SK-N-MC (cell line): ENCODE data around the gene CFAP90.

Source experiments
- EZH2 ChIP-seq: fragments of 200-600 bp; sonication (generic); IDR thresholded peaks from one replicate; pipeline ENCODE4 v1.6.1; 2017; ENCODE audit warnings: antibody characterized with exemption
- FOXP2 ChIP-seq: optimal IDR thresholded peaks from 2 replicates; pipeline ENCODE3; 2011; ENCODE audit warnings: mild to moderate bottlenecking, moderate library complexity; ENCODE audit not compliant: insufficient read depth; ENCODE audit errors: extremely low read length, control extremely low read depth

- TF ChIP-seq FOXP2, result no peak
- no peak for TF ChIP-seq EZH2
Measured at GRCh38 chr5:7894439-7894838, 43.5 kb upstream of the CFAP90 start.
